Transverse colon (tissue), 4 donors: ENCODE data around the gene SNED1.

Experiments
- POLR2A ChIP-seq: fragments of 450-650 bp; IDR thresholded peaks from one replicate; pipeline ENCODE4 v1.6.1; 2016; ENCODE audit warnings: antibody characterized with exemption, mild to moderate bottlenecking, moderate library complexity
- POLR2AphosphoS5 ChIP-seq, 3 donors: sonication (generic); formaldehyde crosslinking; IDR thresholded peaks; one replicate each; pipeline ENCODE4 v1.6.1; 2016; ENCODE audit warnings: antibody characterized with exemption in 3 of 3
- TF ChIP-seq, protein P1 (sequence below), 5 experiments: fragments of 200-600 bp in 3 of 5; fragments of 450-650 bp in 2 of 5; sonication (generic) in 3 of 5; IDR thresholded peaks; 1 replicate in 2 of 5; 2 replicates in 3 of 5; pipeline ENCODE4 v1.5.1; 2016 to 2017; ENCODE audit warnings: antibody characterized with exemption in 5 of 5, inconsistent platforms in 3 of 5, mild to moderate bottlenecking in 2 of 5, moderate library complexity in 1 of 5

DNA sequence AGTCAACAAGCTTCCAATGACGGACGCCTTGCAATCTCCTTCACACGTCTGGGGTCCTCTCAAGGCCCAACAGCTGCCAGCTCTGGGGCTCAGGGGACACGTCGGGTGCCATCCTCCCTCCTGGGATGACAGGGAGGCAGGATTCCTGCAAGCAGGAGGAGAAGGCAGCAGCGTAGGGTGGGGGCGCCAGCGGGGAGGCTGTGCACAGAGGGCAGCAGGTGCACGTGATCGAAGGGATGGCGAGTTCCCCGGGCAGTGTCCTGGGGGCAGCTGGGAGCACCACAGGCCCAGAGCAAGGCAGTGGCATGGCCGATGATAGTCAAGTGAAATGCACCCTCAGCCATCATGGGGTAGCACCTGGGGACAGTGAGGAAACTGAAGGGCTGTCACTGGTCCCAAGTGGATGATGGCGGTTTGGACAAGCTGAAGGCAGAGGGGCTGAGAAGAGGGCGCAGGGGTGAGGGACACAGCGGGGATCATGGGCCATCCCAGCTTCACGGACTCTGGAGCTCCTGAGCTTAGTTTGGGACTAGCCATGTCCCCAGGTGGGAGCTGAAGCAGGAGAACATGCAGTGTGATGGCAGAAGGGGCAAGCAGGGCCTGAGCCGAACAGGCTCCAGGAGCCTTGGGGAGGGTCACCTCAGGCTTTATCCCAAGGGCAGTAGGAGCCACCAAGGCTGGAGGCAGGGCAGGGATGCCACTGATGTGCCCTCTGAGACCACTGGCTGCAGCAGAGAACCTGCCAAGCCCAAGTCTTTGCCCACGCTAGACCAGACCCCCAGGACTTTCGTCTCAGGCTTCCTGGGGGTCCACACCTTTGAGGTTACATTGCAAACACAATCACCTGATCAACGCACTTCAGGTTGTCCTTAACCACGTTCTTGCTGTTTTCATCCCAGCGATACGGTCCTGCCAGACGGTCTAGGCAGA, 16.3 kb upstream of the SNED1 start:
- TF ChIP-seq, protein P1, sequence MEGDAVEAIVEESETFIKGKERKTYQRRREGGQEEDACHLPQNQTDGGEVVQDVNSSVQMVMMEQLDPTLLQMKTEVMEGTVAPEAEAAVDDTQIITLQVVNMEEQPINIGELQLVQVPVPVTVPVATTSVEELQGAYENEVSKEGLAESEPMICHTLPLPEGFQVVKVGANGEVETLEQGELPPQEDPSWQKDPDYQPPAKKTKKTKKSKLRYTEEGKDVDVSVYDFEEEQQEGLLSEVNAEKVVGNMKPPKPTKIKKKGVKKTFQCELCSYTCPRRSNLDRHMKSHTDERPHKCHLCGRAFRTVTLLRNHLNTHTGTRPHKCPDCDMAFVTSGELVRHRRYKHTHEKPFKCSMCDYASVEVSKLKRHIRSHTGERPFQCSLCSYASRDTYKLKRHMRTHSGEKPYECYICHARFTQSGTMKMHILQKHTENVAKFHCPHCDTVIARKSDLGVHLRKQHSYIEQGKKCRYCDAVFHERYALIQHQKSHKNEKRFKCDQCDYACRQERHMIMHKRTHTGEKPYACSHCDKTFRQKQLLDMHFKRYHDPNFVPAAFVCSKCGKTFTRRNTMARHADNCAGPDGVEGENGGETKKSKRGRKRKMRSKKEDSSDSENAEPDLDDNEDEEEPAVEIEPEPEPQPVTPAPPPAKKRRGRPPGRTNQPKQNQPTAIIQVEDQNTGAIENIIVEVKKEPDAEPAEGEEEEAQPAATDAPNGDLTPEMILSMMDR (IDR thresholded peaks at IDR 0.05): no peak
- no peak for TF ChIP-seq POLR2A
- no peak for TF ChIP-seq POLR2AphosphoS5 (IDR thresholded peaks at IDR 0.05)
